Measurements from ENCODE around the gene C1QTNF4. TPM values are rescaled to one million over a fixed set of nuclear protein-coding genes. Genes with fewer than 3 reads are reported as not detected.
A peak's percentile ranks its signal among the peaks of the same experiment; 100 is the strongest.

Gene C1QTNF4
- total and polyA plus RNA-seq, 2 of the 13 experiments (the other 11 are each of a cell fraction or from before 2014, with no cell fraction given), result not detected

DNA sequence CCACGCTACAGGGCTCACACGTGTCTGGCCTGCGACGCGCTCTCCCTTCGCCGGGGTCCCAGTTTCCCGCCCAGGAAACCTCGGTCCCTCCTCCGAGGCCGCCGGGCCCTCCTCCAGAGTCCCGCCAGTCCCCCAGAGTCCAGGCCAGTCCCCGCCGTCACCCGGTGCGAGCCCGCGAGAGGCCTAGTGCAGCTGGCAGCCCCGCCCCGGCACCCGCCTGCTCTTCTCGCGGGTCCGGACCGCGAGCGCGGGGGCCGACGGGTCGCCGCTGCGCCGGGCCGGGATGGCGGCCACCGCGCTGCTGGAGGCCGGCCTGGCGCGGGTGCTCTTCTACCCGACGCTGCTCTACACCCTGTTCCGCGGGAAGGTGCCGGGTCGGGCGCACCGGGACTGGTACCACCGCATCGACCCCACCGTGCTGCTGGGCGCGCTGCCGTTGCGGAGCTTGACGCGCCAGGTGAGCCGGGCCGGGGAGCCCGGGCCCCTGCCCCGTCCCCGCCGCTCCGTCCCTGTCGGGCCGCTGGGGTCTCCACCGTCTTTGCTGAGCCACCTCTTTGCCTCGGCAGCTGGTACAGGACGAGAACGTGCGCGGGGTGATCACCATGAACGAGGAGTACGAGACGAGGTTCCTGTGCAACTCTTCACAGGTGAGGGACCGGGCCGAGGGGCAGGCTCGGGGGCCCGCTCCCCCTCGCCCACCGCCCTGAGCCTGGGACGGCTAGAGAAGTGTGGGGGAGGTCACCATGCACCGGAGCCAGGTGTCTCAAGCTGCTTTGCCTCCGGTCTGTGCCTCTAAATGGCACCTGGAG is 28.7 kb downstream of the C1QTNF4 start, which contains the start of gene PTPMT1 (continued):
- TF ChIP-seq ZNF782 (CRISPR knock-in tag; IDR thresholded peaks at IDR 0.05; ENCODE audit: borderline replicate concordance) (no peak), FOXP1 (IDR thresholded peaks at IDR 0.05) (no peak), FOXP1 (CRISPR knock-in tag; IDR thresholded peaks at IDR 0.05) (no peak), ETV5 (CRISPR knock-in tag; IDR thresholded peaks at IDR 0.05; ENCODE audit: borderline replicate concordance) (no peak), ZNF567 (CRISPR knock-in tag; IDR thresholded peaks at IDR 0.05; ENCODE audit: borderline replicate concordance) (no peak), TARDBP (CRISPR knock-in tag; IDR thresholded peaks at IDR 0.05) (no peak; the same call in 1 of the 2 replicates), ZIK1 (CRISPR knock-in tag; IDR thresholded peaks at IDR 0.05; ENCODE audit: borderline replicate concordance, low read depth) (0 out of 2 replicates have a peak, but pooled peaks have one; percentile 31), RBAK (CRISPR knock-in tag; IDR thresholded peaks at IDR 0.05) (no peak), ZMYM3 (CRISPR knock-in tag; IDR thresholded peaks at IDR 0.05) (no peak; the same call in 1 of the 2 replicates), ZNF546 (CRISPR knock-in tag; conservative IDR thresholded peaks at IDR 0.05) (peak; percentile 91), HNRNPUL1 (IDR thresholded peaks at IDR 0.05; ENCODE audit: low read depth, low read length) (no peak), ZNF337 (CRISPR knock-in tag; IDR thresholded peaks at IDR 0.05; ENCODE audit: borderline replicate concordance, low read depth) (no peak), IKZF1 (IDR thresholded peaks at IDR 0.05) (no peak), ZNF12 (CRISPR knock-in tag; IDR thresholded peaks at IDR 0.05) (no peak), ZNF430 (CRISPR knock-in tag; IDR thresholded peaks at IDR 0.05) (peak; percentile 55), ARNT2 (CRISPR knock-in tag; IDR thresholded peaks at IDR 0.05; ENCODE audit: low read depth) (peak; percentile 48; the same call in 1 of the 2 replicates), ZNF570 (CRISPR knock-in tag; IDR thresholded peaks at IDR 0.05; ENCODE audit: borderline replicate concordance) (peak; percentile 16; the same call in 1 of the 2 replicates)
- TF ChIP-seq, protein P1, sequence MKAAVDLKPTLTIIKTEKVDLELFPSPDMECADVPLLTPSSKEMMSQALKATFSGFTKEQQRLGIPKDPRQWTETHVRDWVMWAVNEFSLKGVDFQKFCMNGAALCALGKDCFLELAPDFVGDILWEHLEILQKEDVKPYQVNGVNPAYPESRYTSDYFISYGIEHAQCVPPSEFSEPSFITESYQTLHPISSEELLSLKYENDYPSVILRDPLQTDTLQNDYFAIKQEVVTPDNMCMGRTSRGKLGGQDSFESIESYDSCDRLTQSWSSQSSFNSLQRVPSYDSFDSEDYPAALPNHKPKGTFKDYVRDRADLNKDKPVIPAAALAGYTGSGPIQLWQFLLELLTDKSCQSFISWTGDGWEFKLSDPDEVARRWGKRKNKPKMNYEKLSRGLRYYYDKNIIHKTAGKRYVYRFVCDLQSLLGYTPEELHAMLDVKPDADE (CRISPR knock-in tag; IDR thresholded peaks at IDR 0.05), result no peak
- TF ChIP-seq, protein P2, sequence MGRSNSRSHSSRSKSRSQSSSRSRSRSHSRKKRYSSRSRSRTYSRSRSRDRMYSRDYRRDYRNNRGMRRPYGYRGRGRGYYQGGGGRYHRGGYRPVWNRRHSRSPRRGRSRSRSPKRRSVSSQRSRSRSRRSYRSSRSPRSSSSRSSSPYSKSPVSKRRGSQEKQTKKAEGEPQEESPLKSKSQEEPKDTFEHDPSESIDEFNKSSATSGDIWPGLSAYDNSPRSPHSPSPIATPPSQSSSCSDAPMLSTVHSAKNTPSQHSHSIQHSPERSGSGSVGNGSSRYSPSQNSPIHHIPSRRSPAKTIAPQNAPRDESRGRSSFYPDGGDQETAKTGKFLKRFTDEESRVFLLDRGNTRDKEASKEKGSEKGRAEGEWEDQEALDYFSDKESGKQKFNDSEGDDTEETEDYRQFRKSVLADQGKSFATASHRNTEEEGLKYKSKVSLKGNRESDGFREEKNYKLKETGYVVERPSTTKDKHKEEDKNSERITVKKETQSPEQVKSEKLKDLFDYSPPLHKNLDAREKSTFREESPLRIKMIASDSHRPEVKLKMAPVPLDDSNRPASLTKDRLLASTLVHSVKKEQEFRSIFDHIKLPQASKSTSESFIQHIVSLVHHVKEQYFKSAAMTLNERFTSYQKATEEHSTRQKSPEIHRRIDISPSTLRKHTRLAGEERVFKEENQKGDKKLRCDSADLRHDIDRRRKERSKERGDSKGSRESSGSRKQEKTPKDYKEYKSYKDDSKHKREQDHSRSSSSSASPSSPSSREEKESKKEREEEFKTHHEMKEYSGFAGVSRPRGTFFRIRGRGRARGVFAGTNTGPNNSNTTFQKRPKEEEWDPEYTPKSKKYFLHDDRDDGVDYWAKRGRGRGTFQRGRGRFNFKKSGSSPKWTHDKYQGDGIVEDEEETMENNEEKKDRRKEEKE (IDR thresholded peaks at IDR 0.05), result no peak
- TF ChIP-seq, protein P3, sequence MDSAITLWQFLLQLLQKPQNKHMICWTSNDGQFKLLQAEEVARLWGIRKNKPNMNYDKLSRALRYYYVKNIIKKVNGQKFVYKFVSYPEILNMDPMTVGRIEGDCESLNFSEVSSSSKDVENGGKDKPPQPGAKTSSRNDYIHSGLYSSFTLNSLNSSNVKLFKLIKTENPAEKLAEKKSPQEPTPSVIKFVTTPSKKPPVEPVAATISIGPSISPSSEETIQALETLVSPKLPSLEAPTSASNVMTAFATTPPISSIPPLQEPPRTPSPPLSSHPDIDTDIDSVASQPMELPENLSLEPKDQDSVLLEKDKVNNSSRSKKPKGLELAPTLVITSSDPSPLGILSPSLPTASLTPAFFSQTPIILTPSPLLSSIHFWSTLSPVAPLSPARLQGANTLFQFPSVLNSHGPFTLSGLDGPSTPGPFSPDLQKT (CRISPR knock-in tag; IDR thresholded peaks at IDR 0.05; ENCODE audit: borderline replicate concordance), result no peak
- TF ChIP-seq, protein P4, sequence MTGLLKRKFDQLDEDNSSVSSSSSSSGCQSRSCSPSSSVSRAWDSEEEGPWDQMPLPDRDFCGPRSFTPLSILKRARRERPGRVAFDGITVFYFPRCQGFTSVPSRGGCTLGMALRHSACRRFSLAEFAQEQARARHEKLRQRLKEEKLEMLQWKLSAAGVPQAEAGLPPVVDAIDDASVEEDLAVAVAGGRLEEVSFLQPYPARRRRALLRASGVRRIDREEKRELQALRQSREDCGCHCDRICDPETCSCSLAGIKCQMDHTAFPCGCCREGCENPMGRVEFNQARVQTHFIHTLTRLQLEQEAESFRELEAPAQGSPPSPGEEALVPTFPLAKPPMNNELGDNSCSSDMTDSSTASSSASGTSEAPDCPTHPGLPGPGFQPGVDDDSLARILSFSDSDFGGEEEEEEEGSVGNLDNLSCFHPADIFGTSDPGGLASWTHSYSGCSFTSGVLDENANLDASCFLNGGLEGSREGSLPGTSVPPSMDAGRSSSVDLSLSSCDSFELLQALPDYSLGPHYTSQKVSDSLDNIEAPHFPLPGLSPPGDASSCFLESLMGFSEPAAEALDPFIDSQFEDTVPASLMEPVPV (CRISPR knock-in tag; IDR thresholded peaks at IDR 0.05), result no peak
- TF ChIP-seq, protein P5, sequence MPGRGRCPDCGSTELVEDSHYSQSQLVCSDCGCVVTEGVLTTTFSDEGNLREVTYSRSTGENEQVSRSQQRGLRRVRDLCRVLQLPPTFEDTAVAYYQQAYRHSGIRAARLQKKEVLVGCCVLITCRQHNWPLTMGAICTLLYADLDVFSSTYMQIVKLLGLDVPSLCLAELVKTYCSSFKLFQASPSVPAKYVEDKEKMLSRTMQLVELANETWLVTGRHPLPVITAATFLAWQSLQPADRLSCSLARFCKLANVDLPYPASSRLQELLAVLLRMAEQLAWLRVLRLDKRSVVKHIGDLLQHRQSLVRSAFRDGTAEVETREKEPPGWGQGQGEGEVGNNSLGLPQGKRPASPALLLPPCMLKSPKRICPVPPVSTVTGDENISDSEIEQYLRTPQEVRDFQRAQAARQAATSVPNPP (CRISPR knock-in tag; IDR thresholded peaks at IDR 0.05), result no peak
